ENCODE measurements around the gene STAG2.
"Not testable (repeated sequence)": the region's sequence is repeated elsewhere in the genome, so short reads cannot be mapped to it uniquely, and the experiment has no call there.

Gene STAG2

DNA sequence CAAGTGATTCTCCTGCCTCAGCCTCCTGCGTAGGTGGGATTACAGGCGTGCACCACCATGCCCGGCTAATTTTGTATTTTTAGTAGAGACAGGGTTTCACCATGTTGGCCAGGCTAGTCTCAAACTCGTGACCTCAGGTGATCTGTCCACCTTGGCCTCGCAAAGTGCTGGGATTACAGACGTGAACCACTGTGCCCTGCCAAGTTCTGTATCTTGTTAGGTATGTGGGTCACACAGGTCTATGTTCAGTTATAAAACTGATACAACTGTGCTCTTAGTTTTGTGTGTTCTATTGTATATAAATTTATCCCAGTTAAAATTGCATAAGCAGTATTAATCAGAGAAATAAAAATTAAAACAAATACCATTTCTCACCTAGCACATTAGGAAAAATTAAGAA, 122.9 kb downstream of the STAG2 start:
- DNase-seq: not testable (repeated sequence)

DNA sequence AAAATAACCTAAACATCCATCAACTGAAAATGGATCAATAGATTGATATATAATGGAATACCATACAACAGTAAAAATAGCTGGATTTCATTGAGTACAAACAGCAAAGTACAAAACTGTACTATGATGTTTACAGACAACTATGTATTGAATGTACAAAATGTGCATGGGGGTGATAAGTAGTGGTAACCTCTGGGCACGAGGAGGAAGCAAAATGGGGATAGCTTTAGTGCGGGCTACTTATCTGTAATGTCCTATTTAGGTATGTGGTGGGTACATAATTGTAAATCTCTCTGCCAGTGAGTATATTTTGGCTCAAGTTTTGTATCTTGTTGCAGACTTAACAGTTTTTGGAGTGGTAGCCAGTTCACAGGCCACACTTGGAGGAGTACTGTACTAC, 123.6 kb downstream of the STAG2 start:
- DNase-seq: no peak

DNA sequence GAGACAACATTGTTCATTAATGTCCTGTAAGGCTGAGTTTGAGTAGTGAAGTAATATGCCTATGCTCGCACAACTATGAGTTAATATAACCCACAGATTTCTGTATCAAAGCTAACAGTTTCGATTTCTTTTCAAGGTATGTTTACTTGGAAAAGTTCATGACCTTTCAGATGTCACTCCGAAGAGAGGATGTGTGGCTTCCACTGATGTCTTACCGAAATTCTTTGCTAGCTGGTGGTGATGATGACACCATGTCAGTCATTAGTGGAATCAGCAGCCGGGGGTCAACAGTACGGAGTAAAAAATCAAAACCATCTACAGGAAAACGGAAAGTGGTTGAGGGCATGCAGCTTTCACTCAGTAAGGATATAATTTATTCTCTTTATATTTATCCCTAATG, 124.9 kb downstream of the STAG2 start:
- peak; percentile 2 to 61 for DNase-seq

DNA sequence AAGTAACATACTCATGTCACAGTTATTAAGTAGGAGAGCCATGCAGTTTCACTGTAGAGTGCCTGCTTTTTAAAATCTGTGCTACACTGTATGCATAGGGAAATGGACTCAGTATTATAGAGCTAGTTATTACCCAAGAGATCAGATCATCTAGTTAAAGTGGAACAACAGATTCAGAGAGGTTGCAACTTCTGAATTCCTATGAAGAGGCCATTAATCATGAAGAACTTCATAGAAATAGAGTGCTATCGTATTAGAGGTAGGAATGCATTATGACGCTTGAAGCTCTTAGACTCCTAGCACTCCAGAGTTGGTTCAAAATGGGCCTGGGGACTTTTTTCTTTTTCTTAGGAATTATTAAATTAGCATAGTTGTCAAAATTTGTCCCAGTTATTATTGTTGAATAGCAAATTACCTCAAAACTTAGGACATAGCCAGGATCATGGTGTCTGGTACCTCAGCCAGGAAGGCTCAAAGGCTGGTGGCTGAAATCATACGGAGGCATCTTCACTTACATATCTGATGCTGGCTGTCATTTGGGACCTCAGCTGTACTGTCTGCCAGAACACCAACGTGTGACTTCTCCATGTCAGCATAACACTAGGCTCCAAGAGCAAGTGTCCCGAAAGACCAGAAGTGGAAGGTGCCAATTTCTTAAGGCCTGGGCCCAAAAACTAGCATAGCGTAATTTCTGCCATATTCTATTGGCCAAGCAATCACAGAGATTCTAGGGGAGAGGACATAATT, 125.7 kb downstream of the STAG2 start:
- no peak for DNase-seq

DNA sequence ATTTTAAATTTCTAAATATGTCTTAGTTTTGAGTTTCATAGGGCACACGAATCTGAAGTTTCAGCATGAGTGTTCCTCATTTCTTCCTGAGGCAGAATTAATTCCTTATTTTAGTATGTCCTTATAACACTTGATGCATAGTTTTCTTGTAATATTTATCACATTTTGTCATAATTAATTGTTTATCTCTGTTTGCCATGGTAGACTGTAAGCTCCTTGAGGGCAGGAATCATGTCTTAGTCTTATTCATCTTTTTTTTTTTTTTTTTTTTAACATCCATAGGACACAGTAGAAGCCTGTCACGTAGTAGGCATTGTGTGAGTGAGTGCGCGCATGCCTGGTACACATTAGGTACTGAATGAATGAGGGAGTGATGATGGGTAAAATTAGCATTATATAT, 131.7 kb downstream of the STAG2 start:
- no peak for DNase-seq

DNA sequence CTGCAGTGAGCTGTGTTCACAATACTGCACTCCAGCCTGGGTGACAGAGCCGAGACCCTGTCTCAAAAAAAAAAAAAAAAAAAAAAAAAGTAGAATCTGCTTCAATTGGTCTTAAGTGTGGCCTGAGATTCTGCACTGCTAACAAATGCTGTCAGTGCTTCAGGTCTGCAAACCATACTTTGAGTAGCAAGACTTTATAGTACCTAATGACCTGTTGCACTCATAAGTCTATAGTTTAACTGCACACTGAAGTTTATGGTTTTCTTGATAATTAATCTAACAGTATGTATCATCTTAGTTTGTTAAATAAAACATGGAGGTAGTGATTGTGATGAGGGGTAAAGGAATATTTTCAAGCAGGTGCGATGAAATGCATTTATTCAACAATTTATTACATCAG, 135.6 kb downstream of the STAG2 start:
- no peak for DNase-seq

DNA sequence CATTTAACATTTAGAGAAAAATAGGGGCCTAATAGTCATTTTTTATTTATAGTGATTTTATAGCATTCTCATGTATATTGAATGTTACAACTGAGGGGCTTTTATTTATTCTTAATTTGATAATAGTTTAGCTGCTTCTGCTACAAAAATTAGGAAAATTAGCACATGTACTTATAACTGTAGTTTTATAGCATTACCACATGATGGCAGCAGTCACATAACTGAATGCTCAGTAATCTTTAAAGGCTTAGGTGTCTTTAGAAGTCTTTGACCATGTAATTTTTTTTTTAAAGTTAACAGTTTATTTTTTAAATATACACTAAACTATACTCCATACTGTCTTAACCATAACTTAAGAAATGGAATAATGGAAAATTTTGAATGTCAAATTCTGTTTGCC, 136.6 kb downstream of the STAG2 start:
- DNase-seq: peak in 1 of 2 donors; percentile 30

DNA sequence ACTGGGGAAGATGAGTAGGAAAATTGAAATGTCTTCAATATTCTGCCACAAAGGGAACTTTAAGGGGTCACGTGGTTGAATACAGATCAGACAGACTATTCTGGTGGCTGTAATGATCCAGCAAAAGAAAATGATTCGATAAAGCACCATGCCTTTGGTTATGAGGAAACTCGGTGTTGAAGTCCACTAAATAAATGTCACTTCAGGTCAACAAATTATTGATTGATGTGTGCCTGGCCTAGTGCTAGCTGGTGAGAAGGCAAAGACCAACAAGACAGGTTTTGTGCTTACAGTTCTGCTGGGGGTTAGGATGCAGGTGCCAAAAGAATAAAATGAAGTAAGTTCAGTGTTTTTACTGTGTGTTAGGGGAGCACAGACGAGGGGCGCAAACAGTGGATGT, 142.5 kb downstream of the STAG2 start:
- DNase-seq: no peak

DNA sequence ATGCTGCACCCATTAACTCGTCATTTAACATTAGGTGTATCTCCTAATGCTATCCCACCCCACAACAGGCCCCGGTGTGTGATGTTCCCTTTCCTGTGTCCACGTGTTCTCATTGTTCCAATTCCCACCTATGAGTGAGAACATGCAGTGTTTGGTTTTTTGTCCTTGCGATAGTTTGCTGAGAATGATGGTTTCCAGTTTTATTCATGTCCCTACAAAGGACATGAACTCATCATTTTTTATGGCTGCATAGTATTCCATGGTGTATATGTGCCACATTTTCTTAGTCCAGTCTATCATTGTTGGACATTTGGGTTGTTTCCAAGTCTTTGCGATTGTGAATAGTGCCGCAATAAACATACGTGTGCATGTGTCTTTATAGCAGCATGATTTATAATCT, 143.0 kb downstream of the STAG2 start:
- not testable (repeated sequence) for DNase-seq

DNA sequence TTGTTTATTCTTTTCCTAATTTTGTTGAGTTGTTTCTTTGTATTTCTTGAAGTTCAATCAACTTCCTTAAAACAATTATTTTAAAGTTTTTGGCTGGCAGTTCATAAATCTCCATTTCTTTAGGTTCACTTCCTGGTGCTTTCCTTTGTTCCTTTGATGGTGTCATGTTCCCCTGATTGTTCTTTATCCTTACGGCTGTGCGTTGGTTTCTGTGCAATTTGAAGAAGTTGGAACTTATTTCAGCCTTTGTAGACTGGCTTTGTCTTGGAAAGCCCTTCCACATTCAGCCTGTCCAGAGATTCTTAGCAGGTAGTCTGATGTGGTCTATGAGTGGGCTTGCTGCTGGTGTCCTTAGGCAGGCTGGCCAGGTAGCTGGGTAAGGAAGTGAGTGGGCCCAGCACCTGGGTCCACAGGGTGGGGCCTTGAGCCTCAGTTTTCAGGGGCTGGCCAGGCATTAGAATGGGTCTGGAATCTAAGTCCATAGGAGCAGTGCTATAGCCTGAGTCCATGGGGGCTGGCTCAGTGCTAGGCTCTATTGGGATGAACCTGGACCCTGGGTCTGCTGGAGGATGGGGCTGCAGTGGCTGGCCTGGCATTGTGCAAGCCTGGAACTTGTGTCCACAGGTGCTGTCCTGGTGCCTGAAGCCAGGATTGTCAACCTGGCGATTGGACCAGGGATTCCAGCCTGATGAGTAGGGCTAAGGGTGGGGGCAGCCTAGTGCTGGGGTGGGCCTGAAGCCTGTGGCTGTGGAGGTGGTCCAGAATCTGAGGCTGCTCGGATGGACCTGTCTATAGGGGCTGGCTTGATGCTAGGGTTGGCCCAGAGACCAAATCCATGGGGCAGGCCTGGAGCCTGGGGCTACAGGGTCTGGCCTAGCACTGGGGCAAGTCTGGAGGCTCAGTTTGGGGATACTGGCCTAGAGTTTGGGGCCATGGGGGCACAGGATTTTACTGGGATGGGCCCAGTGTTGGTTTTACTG, 152.4 kb downstream of the STAG2 start:
- no peak for DNase-seq

DNA sequence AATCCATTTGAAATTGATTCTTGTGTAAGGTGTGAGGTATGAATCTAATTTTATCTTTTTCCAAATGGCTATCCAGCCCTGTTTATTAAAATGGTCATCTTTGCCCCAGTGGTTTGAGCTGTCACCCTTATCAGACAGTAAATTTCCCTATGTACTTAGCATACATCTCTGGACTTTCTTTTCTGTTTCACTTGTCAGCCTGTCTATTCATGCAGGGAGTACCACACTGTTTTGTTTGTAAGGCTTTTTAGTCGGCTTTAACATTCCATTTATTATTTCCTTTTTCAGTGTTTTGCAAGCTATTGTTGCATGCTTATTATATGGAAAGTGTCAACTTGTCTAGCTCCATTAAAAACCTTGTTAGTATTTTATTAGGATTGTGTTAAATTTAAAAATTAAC, 155.8 kb downstream of the STAG2 start:
- no peak for DNase-seq

DNA sequence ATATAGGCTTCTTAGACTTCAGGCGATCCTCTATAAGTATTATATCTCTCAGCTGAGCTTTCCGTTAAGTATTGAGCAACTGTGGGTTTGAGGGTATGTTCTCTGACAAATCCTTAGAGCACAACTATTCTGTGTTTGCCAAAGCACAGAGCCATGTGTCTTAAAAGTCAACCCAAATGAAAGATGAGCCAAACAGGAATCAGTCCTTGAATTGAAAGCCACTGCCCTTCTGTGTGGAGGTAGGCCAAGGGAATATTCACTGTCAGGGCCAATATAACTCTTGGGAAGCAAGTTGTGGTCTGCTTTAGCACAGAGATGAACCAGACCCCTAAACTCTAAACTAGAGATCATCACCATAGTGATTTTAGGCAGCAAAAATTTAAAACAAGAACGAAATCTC, 164.0 kb downstream of the STAG2 start:
- DNase-seq: no peak

DNA sequence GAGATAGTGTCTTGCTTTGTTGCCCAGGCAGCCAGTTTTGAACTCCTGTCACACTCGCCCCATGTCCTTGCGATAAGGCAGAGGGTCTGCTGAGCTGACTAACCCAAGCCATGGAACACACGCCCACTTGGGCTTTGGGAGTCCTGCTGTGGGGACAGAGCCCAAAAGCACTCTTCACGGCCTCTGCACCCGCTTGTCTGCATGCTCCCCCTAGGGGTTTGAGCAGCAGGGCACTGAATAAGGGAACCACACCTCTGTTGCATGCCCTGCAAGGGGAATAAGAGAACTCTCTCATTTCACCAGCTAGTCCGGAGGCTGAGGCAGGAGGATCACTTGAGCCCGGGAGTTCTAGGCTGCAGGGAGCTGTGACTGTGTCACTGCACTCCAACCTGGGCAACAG, 166.0 kb downstream of the STAG2 start:
- DNase-seq: no peak

DNA sequence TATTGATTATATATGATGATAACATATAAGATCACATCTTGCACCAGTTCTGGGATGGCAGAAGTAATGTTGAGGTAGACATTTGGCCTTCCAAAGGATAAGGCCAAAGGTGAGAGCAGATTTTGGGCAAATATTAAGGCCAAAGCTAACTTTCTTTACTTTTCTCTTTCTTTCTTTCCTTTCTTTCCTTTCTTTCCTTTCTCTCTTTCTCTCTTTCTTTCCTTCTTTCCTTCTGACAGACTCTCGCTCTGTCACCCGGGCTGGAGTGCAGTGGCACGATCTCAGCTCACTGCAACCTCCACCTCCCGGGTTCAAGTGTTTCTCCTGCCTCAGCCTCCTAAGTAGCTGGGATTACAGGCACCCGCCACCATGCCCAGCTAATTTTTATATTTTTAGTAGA, 170.9 kb downstream of the STAG2 start:
- DNase-seq: not testable (repeated sequence)

DNA sequence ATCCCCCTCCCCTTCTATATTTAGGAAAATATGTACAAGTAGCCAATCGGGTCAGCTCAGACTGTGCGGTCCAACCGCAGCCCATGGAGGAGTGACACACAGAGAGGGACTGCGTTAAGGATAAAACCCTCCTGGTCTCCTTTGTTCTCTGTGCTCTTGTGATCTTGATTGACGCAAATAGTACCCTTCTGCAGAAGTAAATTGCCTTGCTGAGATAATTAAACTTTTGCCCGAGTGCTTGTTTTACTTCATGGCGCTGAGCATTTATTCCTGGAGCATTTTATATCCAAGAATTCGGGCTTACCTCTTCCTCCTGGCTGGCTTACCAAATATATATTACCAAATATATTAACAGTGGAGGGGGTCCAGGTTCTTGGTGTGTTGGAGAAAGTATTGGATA, 184.2 kb downstream of the STAG2 start:
- no peak for DNase-seq

DNA sequence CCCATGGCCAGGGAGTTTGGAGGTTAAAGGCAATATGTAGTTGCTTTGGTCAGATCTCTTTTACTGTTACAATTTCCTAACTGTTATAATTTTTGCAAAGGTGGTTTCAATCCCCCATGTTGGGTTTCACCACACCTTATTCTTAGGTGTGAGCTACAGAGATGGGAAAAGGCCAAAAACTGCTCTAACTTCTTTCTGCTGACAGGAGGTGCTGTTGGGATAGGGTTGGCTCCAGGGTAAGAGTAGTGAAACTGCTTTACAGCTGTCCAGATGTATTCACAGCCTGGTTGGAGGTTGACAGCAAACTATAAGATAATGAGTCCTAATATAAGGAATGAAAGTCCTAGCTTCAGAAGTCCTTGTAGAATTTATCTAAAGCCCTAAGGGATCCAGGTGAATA, 189.7 kb downstream of the STAG2 start:
- DNase-seq: no peak
